ENCODE results near the gene CAMK1D. TPM values are rescaled to one million over a fixed set of nuclear protein-coding genes. Genes with fewer than 3 reads are reported as not detected.

CAMK1D gene
- total RNA-seq, 1 experiment from 2014 or later = 6.0 TPM

GRCh38 chr10:12788277-12788676, 438.9 kb downstream of the CAMK1D start:
- Histone ChIP-seq H3K79me2 (ENCODE audit: low read depth) (no peaks in the 10 kb centered on the region), H3K27ac (no peak overlapping the region), H3F3A (ENCODE audit: insufficient read depth, low read depth) (no peaks in the 10 kb centered on the region), H3K27me3 (ENCODE audit: insufficient read depth, low read depth) (no peaks in the 10 kb centered on the region), H3K4me1 (replicated peaks; ENCODE audit: insufficient read depth) (no peaks in the 10 kb centered on the region), H3K36me3 (ENCODE audit: low read depth) (no peaks in the 10 kb centered on the region), H3K9me3 (ENCODE audit: insufficient read depth, low read depth) (no peaks in the 10 kb centered on the region), H3K4me3 (no peak overlapping the region), H3K4me2 (no peak overlapping the region), H2AFZ (no peak overlapping the region), H3K9me2 (ENCODE audit: insufficient read depth) (no peaks in the 10 kb centered on the region), H4K20me1 (ENCODE audit: insufficient read depth) (no peaks in the 10 kb centered on the region)
- intact Hi-C loops (cut with micrococcal nuclease; ENCODE audit: unreplicated experiment) = no loop called here
- TF ChIP-seq EZH2 (IDR thresholded peaks at IDR 0.05; ENCODE audit: low read depth) (no peak), CTCF (conservative IDR thresholded peaks at IDR 0.05) (no peak)
- ChIA-PET POLR2A (ENCODE audit: unreplicated experiment) (no interaction called here), CTCF (no interaction called here)
- DNase-seq = no peak
- BruUV-seq (replicated peaks) = no TSS peak

- Histone ChIP-seq H3K27me3 (ENCODE audit: insufficient read depth, low read depth) (no peaks in the 10 kb centered on the region), H3F3A (ENCODE audit: insufficient read depth, low read depth) (no peaks in the 10 kb centered on the region), H3K36me3 (ENCODE audit: low read depth) (no peaks in the 10 kb centered on the region), H3K4me1 (replicated peaks; ENCODE audit: insufficient read depth) (no peaks in the 10 kb centered on the region), H3K4me2 (no peak overlapping the region), H3K27ac (no peak overlapping the region), H4K20me1 (ENCODE audit: insufficient read depth) (no peaks in the 10 kb centered on the region), H2AFZ (no peak overlapping the region), H3K79me2 (ENCODE audit: low read depth) (no peaks in the 10 kb centered on the region), H3K4me3 (no peak overlapping the region), H3K9me2 (ENCODE audit: insufficient read depth) (no peaks in the 10 kb centered on the region), H3K9me3 (ENCODE audit: insufficient read depth, low read depth) (no peaks in the 10 kb centered on the region)
- POLR2A ChIA-PET (ENCODE audit: unreplicated experiment) = no interaction called here
- CTCF ChIA-PET = no interaction called here
- no TSS peak for BruUV-seq (replicated peaks)
- TF ChIP-seq CTCF (conservative IDR thresholded peaks at IDR 0.05) (no peak), EZH2 (IDR thresholded peaks at IDR 0.05; ENCODE audit: low read depth) (no peak)
- DNase-seq = no peak
- intact Hi-C loops (cut with micrococcal nuclease; ENCODE audit: unreplicated experiment) = no loop called here
These were observed 440.9 kb downstream of the CAMK1D start for GRCh38 chr10:12790270-12790669.

GRCh38 chr10:12791728-12792127, 442.4 kb downstream of the CAMK1D start:
- TF ChIP-seq EZH2 (IDR thresholded peaks at IDR 0.05; ENCODE audit: low read depth) (no peak), CTCF (conservative IDR thresholded peaks at IDR 0.05) (no peak)
- H4K20me1 ChIP-seq (ENCODE audit: insufficient read depth) = no peaks in the 10 kb centered on the region
- no TSS peak for BruUV-seq (replicated peaks)

More at GRCh38 chr10:12791728-12792127, 442.4 kb downstream of the CAMK1D start:
- Histone ChIP-seq H3F3A (ENCODE audit: insufficient read depth, low read depth) (no peaks in the 10 kb centered on the region), H3K4me2 (no peak overlapping the region), H3K4me3 (no peak overlapping the region), H3K9me2 (ENCODE audit: insufficient read depth) (no peaks in the 10 kb centered on the region), H3K9me3 (ENCODE audit: insufficient read depth, low read depth) (no peaks in the 10 kb centered on the region), H3K27ac (no peak overlapping the region), H3K4me1 (replicated peaks; ENCODE audit: insufficient read depth) (no peaks in the 10 kb centered on the region), H3K27me3 (ENCODE audit: insufficient read depth, low read depth) (no peaks in the 10 kb centered on the region), H3K36me3 (ENCODE audit: low read depth) (no peaks in the 10 kb centered on the region), H3K79me2 (ENCODE audit: low read depth) (no peaks in the 10 kb centered on the region), H2AFZ (no peak overlapping the region)
- CTCF ChIA-PET = no interaction called here
- no peak for DNase-seq
- POLR2A ChIA-PET (ENCODE audit: unreplicated experiment) = no interaction called here
- intact Hi-C loops (cut with micrococcal nuclease; ENCODE audit: unreplicated experiment) = no loop called here

Measured in PC-9 (cell line).